Measurements from ENCODE around the gene SORCS2.

GRCh38 chr4:7735395-7735794 is 543.1 kb downstream of the SORCS2 start:
- no peak for TF ChIP-seq TARDBP (IDR thresholded peaks at IDR 0.05)
- no peak for TF ChIP-seq FOXM1 (IDR thresholded peaks at IDR 0.05; ENCODE audit: borderline replicate concordance)
- no peak for TF ChIP-seq LEF1 (IDR thresholded peaks at IDR 0.05; ENCODE audit: borderline replicate concordance)
- no peak for TF ChIP-seq BHLHE40 (IDR thresholded peaks at IDR 0.05; ENCODE audit: borderline replicate concordance)
- no peak for TF ChIP-seq FOXK2 (IDR thresholded peaks at IDR 0.05)
- TF ChIP-seq SP1 (IDR thresholded peaks at IDR 0.05), result no peak
